Measurements from ENCODE around the gene C4A.

DNA sequence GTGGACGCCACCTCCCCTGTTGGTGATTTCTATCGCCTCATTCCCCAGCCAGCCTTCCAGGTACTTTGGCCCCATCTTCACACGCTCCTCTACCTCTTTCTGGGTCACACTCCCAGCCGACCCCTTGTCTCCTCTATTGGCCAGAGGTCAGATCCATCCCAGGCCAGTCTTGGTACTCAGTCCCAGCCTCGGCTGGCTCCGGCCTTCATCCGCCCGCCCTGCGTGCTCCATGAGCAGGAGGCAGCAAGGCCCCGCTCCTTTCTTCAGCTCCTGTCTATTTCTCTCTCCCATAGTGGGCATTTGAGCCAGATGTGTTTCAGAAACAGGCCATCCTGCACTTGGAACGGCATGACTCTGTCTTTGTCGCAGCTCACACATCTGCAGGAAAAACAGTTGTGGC is 20.2 kb upstream of the C4A start:
- TF ChIP-seq, protein P1, sequence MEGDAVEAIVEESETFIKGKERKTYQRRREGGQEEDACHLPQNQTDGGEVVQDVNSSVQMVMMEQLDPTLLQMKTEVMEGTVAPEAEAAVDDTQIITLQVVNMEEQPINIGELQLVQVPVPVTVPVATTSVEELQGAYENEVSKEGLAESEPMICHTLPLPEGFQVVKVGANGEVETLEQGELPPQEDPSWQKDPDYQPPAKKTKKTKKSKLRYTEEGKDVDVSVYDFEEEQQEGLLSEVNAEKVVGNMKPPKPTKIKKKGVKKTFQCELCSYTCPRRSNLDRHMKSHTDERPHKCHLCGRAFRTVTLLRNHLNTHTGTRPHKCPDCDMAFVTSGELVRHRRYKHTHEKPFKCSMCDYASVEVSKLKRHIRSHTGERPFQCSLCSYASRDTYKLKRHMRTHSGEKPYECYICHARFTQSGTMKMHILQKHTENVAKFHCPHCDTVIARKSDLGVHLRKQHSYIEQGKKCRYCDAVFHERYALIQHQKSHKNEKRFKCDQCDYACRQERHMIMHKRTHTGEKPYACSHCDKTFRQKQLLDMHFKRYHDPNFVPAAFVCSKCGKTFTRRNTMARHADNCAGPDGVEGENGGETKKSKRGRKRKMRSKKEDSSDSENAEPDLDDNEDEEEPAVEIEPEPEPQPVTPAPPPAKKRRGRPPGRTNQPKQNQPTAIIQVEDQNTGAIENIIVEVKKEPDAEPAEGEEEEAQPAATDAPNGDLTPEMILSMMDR (IDR thresholded peaks at IDR 0.05; ENCODE audit: insufficient read depth, low read length, poor library complexity, severe bottlenecking): no peak
- no peak for TF ChIP-seq EZH2phosphoT487 (conservative IDR thresholded peaks at IDR 0.05; ENCODE audit: low read length)

Measured in SU-DHL-6 (cell line).